SK-N-SH (cell line): ENCODE results near the gene CHST9.

ENCODE experiments used
- CTCF ChIP-seq: fragments of 200-600 bp; sonication (generic); IDR thresholded peaks from 2 replicates; pipeline ENCODE4 v1.6.1; 2017; ENCODE audit warnings: antibody characterized with exemption, mild to moderate bottlenecking, moderate library complexity
- GABPA ChIP-seq: IDR thresholded peaks from 2 replicates; pipeline ENCODE4 v1.4.0; 2012; ENCODE audit warnings: low read depth, mild to moderate bottlenecking
- MEF2A ChIP-seq: IDR thresholded peaks from 2 replicates; pipeline ENCODE4 v1.4.0; 2012; ENCODE audit warnings: low read depth, borderline replicate concordance
- RFX5 ChIP-seq: IDR thresholded peaks from 2 replicates; pipeline ENCODE4 v1.6.1; 2012; ENCODE audit warnings: mild to moderate bottlenecking, improper control_type of control experiment, low read length
- SMC3 ChIP-seq: IDR thresholded peaks from 2 replicates; pipeline ENCODE4 v1.6.1; 2012; ENCODE audit warnings: low read depth, low read length, improper control_type of control experiment
- TEAD4 ChIP-seq: IDR thresholded peaks from 2 replicates; pipeline ENCODE4 v1.4.0; 2012; ENCODE audit warnings: mild to moderate bottlenecking, borderline replicate concordance; ENCODE audit not compliant: insufficient read depth
- TF ChIP-seq, protein P1 (sequence below): IDR thresholded peaks from 2 replicates; pipeline ENCODE4 v1.6.1; 2012; ENCODE audit warnings: mild to moderate bottlenecking, low read depth, low read length, moderate library complexity

DNA sequence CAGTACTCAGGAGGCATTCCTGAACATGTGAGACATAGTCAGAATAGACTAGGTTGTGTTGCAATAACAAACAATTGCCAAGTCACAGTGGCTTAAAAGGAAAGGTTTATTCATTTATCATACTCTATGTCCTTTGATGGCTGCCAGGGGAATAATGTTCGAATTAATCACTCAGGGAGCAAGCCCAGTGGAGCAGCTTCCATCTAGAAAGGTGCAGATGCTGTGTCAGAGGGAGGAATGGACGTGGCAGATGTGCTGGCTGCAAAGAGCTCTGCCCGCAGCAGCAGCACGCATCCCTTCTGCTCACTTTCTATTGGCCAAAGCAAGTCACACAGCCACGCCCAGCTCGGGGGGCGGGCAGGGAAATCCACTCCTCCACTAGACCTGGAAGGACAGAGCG lies 213.7 kb downstream of the CHST9 start:
- no peak for TF ChIP-seq MEF2A
- TF ChIP-seq GABPA: no peak
- no peak for TF ChIP-seq SMC3
- no peak for TF ChIP-seq CTCF
- TF ChIP-seq, protein P1, sequence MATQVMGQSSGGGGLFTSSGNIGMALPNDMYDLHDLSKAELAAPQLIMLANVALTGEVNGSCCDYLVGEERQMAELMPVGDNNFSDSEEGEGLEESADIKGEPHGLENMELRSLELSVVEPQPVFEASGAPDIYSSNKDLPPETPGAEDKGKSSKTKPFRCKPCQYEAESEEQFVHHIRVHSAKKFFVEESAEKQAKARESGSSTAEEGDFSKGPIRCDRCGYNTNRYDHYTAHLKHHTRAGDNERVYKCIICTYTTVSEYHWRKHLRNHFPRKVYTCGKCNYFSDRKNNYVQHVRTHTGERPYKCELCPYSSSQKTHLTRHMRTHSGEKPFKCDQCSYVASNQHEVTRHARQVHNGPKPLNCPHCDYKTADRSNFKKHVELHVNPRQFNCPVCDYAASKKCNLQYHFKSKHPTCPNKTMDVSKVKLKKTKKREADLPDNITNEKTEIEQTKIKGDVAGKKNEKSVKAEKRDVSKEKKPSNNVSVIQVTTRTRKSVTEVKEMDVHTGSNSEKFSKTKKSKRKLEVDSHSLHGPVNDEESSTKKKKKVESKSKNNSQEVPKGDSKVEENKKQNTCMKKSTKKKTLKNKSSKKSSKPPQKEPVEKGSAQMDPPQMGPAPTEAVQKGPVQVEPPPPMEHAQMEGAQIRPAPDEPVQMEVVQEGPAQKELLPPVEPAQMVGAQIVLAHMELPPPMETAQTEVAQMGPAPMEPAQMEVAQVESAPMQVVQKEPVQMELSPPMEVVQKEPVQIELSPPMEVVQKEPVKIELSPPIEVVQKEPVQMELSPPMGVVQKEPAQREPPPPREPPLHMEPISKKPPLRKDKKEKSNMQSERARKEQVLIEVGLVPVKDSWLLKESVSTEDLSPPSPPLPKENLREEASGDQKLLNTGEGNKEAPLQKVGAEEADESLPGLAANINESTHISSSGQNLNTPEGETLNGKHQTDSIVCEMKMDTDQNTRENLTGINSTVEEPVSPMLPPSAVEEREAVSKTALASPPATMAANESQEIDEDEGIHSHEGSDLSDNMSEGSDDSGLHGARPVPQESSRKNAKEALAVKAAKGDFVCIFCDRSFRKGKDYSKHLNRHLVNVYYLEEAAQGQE: no peak
- no peak for TF ChIP-seq RFX5
- no peak for TF ChIP-seq TEAD4
